Tibial nerve (tissue), 4 donors: ENCODE measurements around the gene SULF2.

ENCODE experiments used
- EP300 ChIP-seq, 2 donors: sonication (generic); formaldehyde crosslinking; IDR thresholded peaks; one replicate each; pipeline ENCODE4 v1.6.1; 2017; ENCODE audit warnings: antibody characterized with exemption in 2 of 2, mild to moderate bottlenecking in 1 of 2
- TF ChIP-seq, protein P1 (sequence below), 5 experiments: fragments of 200-600 bp in 3 of 5; fragments of 450-650 bp in 2 of 5; sonication (generic) in 3 of 5; IDR thresholded peaks; one replicate each; pipeline ENCODE4 v1.5.1; 2016 to 2019; ENCODE audit warnings: antibody characterized with exemption in 5 of 5, mild to moderate bottlenecking in 3 of 5, moderate library complexity in 2 of 5

DNA sequence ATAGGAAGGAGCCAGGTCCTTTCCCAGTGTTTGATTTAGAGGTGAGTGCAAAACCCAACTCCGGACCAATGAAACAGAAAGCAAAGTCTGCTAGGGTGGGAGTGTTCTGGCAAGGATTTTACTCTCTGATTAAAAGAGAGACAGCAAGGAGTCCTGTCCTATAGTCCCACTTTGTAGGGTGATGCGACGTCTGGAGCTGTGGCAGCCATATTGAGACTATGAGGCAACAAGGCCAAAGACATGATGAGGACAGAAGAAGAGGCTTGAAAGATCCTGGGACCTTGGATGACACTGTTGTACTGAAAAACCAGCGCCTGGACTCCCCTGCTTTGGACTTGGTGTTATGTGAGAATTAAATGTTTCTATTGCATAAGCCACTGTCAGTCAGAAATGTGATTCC is 8.1 kb downstream of the SULF2 start:
- no peak for TF ChIP-seq EP300 (IDR thresholded peaks at IDR 0.05)
- TF ChIP-seq, protein P1, sequence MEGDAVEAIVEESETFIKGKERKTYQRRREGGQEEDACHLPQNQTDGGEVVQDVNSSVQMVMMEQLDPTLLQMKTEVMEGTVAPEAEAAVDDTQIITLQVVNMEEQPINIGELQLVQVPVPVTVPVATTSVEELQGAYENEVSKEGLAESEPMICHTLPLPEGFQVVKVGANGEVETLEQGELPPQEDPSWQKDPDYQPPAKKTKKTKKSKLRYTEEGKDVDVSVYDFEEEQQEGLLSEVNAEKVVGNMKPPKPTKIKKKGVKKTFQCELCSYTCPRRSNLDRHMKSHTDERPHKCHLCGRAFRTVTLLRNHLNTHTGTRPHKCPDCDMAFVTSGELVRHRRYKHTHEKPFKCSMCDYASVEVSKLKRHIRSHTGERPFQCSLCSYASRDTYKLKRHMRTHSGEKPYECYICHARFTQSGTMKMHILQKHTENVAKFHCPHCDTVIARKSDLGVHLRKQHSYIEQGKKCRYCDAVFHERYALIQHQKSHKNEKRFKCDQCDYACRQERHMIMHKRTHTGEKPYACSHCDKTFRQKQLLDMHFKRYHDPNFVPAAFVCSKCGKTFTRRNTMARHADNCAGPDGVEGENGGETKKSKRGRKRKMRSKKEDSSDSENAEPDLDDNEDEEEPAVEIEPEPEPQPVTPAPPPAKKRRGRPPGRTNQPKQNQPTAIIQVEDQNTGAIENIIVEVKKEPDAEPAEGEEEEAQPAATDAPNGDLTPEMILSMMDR (IDR thresholded peaks at IDR 0.05), result no peak
